Sigmoid colon (tissue), 4 donors: Measurements from ENCODE around the gene ZNF157.
"Not testable (repeated sequence)": the region's sequence is repeated elsewhere in the genome, so short reads cannot be mapped to it uniquely, and the experiment has no call there.

Source experiments
- POLR2A ChIP-seq, 2 donors: fragments of 450-650 bp; IDR thresholded peaks; one replicate each; pipeline ENCODE4 v1.6.1; 2016; ENCODE audit warnings: antibody characterized with exemption in 2 of 2, mild to moderate bottlenecking in 2 of 2, moderate library complexity in 2 of 2
- POLR2AphosphoS5 ChIP-seq, 4 donors: sonication (generic); formaldehyde crosslinking; IDR thresholded peaks; one replicate each; pipeline ENCODE4 v1.6.1; 2017; ENCODE audit warnings: antibody characterized with exemption in 4 of 4
- TF ChIP-seq, protein P1 (sequence below), 4 experiments: fragments of 450-650 bp in 3 of 4; fragments of 200-600 bp in 1 of 4; IDR thresholded peaks; one replicate each; pipeline ENCODE4 v1.5.1; 2016 to 2019; ENCODE audit warnings: antibody characterized with exemption in 4 of 4, mild to moderate bottlenecking in 3 of 4, moderate library complexity in 2 of 4

DNA sequence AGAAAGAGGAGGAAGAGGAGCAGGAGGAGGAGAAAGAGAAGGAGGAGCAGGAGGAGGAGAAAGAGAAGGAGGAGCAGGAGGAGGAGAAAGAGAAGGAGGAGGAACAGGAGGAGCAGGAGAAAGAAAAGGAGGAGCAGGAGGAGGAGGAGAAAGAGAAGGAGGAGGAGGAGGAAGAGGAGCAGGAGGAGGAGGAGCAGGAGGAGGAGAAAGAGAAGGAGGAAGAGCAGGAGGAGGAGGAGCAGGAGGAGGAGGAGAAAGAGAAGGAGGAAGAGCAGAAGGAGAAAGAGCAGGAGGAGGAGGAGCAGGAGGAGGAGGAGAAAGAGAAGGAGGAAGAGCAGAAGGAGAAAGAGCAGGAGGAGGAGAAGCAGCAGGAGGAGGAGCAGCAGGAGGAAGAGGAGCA, 10.5 kb downstream of the ZNF157 start:
- TF ChIP-seq POLR2A, POLR2AphosphoS5 (IDR thresholded peaks at IDR 0.05): not testable (repeated sequence)
- TF ChIP-seq, protein P1, sequence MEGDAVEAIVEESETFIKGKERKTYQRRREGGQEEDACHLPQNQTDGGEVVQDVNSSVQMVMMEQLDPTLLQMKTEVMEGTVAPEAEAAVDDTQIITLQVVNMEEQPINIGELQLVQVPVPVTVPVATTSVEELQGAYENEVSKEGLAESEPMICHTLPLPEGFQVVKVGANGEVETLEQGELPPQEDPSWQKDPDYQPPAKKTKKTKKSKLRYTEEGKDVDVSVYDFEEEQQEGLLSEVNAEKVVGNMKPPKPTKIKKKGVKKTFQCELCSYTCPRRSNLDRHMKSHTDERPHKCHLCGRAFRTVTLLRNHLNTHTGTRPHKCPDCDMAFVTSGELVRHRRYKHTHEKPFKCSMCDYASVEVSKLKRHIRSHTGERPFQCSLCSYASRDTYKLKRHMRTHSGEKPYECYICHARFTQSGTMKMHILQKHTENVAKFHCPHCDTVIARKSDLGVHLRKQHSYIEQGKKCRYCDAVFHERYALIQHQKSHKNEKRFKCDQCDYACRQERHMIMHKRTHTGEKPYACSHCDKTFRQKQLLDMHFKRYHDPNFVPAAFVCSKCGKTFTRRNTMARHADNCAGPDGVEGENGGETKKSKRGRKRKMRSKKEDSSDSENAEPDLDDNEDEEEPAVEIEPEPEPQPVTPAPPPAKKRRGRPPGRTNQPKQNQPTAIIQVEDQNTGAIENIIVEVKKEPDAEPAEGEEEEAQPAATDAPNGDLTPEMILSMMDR (IDR thresholded peaks at IDR 0.05): not testable (repeated sequence)
